HG03565 (cell line): ENCODE results near the gene CCDC57.

Experiments used
- ATAC-seq: cut with Tn5 transposase; IDR thresholded peaks from one replicate; pipeline ENCODE4 v1.9.1; 2021; ENCODE audit warnings: mild to moderate bottlenecking, moderate library complexity; ENCODE audit not compliant: unreplicated experiment

The CCDC57 gene

GRCh38 chr17:82247182-82247823 lies 34.7 kb upstream of the CCDC57 start:
- ATAC-seq, result no peak

- ATAC-seq, result no peak
Observed at GRCh38 chr17:82246365-82247181, 33.9 kb upstream of the CCDC57 start.

- ATAC-seq, result no peak
Observed at GRCh38 chr17:82246040-82246364, 33.4 kb upstream of the CCDC57 start.

GRCh38 chr17:82245134-82246039 lies 32.7 kb upstream of the CCDC57 start:
- ATAC-seq, result no peak

- ATAC-seq, result no peak
Observed at GRCh38 chr17:82244413-82245133, 31.9 kb upstream of the CCDC57 start.

- no peak for ATAC-seq
Observed at GRCh38 chr17:82243648-82244412, 31.2 kb upstream of the CCDC57 start.

GRCh38 chr17:82242977-82243647 lies 30.5 kb upstream of the CCDC57 start:
- no peak for ATAC-seq

GRCh38 chr17:82242698-82242976 lies 30.0 kb upstream of the CCDC57 start:
- ATAC-seq, result no peak

- ATAC-seq, result no peak
Observed at GRCh38 chr17:82241926-82242697, 29.5 kb upstream of the CCDC57 start.

GRCh38 chr17:82241183-82241925 lies 28.7 kb upstream of the CCDC57 start:
- ATAC-seq, result no peak

GRCh38 chr17:82240506-82241182 lies 28.0 kb upstream of the CCDC57 start:
- ATAC-seq, result no peak

- ATAC-seq, result no peak
Observed at GRCh38 chr17:82239926-82240505, 27.4 kb upstream of the CCDC57 start.

GRCh38 chr17:82239401-82239925 lies 26.8 kb upstream of the CCDC57 start:
- ATAC-seq, result no peak

GRCh38 chr17:82238472-82239201 lies 26.0 kb upstream of the CCDC57 start:
- no peak for ATAC-seq

GRCh38 chr17:82237746-82238471 lies 25.3 kb upstream of the CCDC57 start:
- ATAC-seq, result no peak
